ENCODE measurements around the gene MAX. TPM values are rescaled to one million over a fixed set of nuclear protein-coding genes. Genes with fewer than 3 reads are reported as not detected.

The MAX gene
- total and polyA plus RNA-seq, 9 donors = 26.2 to 43.7 (median 35.2) TPM

- Histone ChIP-seq H3K27me3 (ENCODE audit: control insufficient read depth, insufficient read depth, low read length) (no peaks in the 10 kb centered on the region), H3K36me3 (ENCODE audit: control insufficient read depth, insufficient read depth, low read length) (peaks cover 52% of the 10 kb centered on the region), H3K27ac (ENCODE audit: low read length) (no peak overlapping the region), H3K9me3 (replicated peaks; ENCODE audit: control insufficient read depth, low read depth, low read length) (no peaks in the 10 kb centered on the region), H3K4me1 (ENCODE audit: control insufficient read depth, insufficient read depth, low read length) (peaks cover 40% of the 10 kb centered on the region), H3K4me3 (ENCODE audit: low read length) (no peak overlapping the region)
- 44% methylated on average over 2 of the region's 3 CpGs for WGBS (ENCODE audit: insufficient coverage)
- DNase-seq = no peak
These were observed 27.7 kb downstream of the MAX start for GRCh38 chr14:65074449-65075150.

GRCh38 chr14:65073605-65074201 is 28.6 kb downstream of the MAX start:
- Histone ChIP-seq H3K4me1 (ENCODE audit: control insufficient read depth, insufficient read depth, low read length) (peaks cover 40% of the 10 kb centered on the region), H3K27ac (ENCODE audit: low read length) (no peak overlapping the region), H3K4me3 (ENCODE audit: low read length) (no peak overlapping the region), H3K9me3 (replicated peaks; ENCODE audit: control insufficient read depth, low read depth, low read length) (no peaks in the 10 kb centered on the region), H3K36me3 (ENCODE audit: control insufficient read depth, insufficient read depth, low read length) (peaks cover 49% of the 10 kb centered on the region), H3K27me3 (ENCODE audit: control insufficient read depth, insufficient read depth, low read length) (no peaks in the 10 kb centered on the region)
- 46% methylated on average over 4 of the region's 4 CpGs for WGBS (ENCODE audit: insufficient coverage)
- DNase-seq = no peak

GRCh38 chr14:65072937-65073336 is 29.4 kb downstream of the MAX start:
- Histone ChIP-seq H3K4me3 (ENCODE audit: low read length) (no peak overlapping the region), H3K27me3 (ENCODE audit: control insufficient read depth, insufficient read depth, low read length) (no peaks in the 10 kb centered on the region), H3K9me3 (replicated peaks; ENCODE audit: control insufficient read depth, low read depth, low read length) (no peaks in the 10 kb centered on the region), H3K36me3 (ENCODE audit: control insufficient read depth, insufficient read depth, low read length) (peaks cover 42% of the 10 kb centered on the region), H3K4me1 (ENCODE audit: control insufficient read depth, insufficient read depth, low read length) (peaks cover 40% of the 10 kb centered on the region), H3K27ac (ENCODE audit: low read length) (no peak overlapping the region)
- WGBS (ENCODE audit: insufficient coverage) = 86% methylated on average over 1 of the region's 1 CpG
- DNase-seq = no peak

GRCh38 chr14:65072256-65072655 is 30.1 kb downstream of the MAX start:
- H3K9me3 ChIP-seq (replicated peaks; ENCODE audit: control insufficient read depth, low read depth, low read length) = no peaks in the 10 kb centered on the region
- DNase-seq = no peak
- peaks cover 40% of the 10 kb centered on the region for H3K4me1 ChIP-seq (ENCODE audit: control insufficient read depth, insufficient read depth, low read length)
- 50% methylated on average over 1 of the region's 6 CpGs for WGBS (ENCODE audit: insufficient coverage)
- no peak overlapping the region for H3K27ac ChIP-seq (ENCODE audit: low read length)
- H3K4me3 ChIP-seq (ENCODE audit: low read length) = no peak overlapping the region
- peaks cover 35% of the 10 kb centered on the region for H3K36me3 ChIP-seq (ENCODE audit: control insufficient read depth, insufficient read depth, low read length)
- no peaks in the 10 kb centered on the region for H3K27me3 ChIP-seq (ENCODE audit: control insufficient read depth, insufficient read depth, low read length)

GRCh38 chr14:65071544-65071943 is 30.8 kb downstream of the MAX start:
- H3K27me3 ChIP-seq (ENCODE audit: control insufficient read depth, insufficient read depth, low read length) = no peaks in the 10 kb centered on the region
- peaks cover 40% of the 10 kb centered on the region for H3K4me1 ChIP-seq (ENCODE audit: control insufficient read depth, insufficient read depth, low read length)
- H3K4me3 ChIP-seq (ENCODE audit: low read length) = no peak overlapping the region
- DNase-seq = no peak
- no peak overlapping the region for H3K27ac ChIP-seq (ENCODE audit: low read length)
- H3K9me3 ChIP-seq (replicated peaks; ENCODE audit: control insufficient read depth, low read depth, low read length) = no peaks in the 10 kb centered on the region
- H3K36me3 ChIP-seq (ENCODE audit: control insufficient read depth, insufficient read depth, low read length) = peaks cover 28% of the 10 kb centered on the region
- WGBS (ENCODE audit: insufficient coverage) = 100% methylated on average over 1 of the region's 3 CpGs

GRCh38 chr14:65070471-65070976 is 31.8 kb downstream of the MAX start:
- DNase-seq = peak; percentile 49
- Histone ChIP-seq H3K27ac (ENCODE audit: low read length) (no peak overlapping the region), H3K36me3 (ENCODE audit: control insufficient read depth, insufficient read depth, low read length) (peaks cover 27% of the 10 kb centered on the region), H3K27me3 (ENCODE audit: control insufficient read depth, insufficient read depth, low read length) (no peaks in the 10 kb centered on the region), H3K9me3 (replicated peaks; ENCODE audit: control insufficient read depth, low read depth, low read length) (no peaks in the 10 kb centered on the region), H3K4me1 (ENCODE audit: control insufficient read depth, insufficient read depth, low read length) (peaks cover 40% of the 10 kb centered on the region), H3K4me3 (ENCODE audit: low read length) (no peak overlapping the region)
- 62% methylated on average over 11 of the region's 12 CpGs for WGBS (ENCODE audit: insufficient coverage)

- no peak overlapping the region for H3K4me3 ChIP-seq (ENCODE audit: low read length)
- H3K36me3 ChIP-seq (ENCODE audit: control insufficient read depth, insufficient read depth, low read length) = peaks cover 31% of the 10 kb centered on the region
- 97% methylated on average over 5 of the region's 5 CpGs for WGBS (ENCODE audit: insufficient coverage)
- no peaks in the 10 kb centered on the region for H3K9me3 ChIP-seq (replicated peaks; ENCODE audit: control insufficient read depth, low read depth, low read length)
- DNase-seq = no peak
- H3K27me3 ChIP-seq (ENCODE audit: control insufficient read depth, insufficient read depth, low read length) = no peaks in the 10 kb centered on the region
- peaks cover 40% of the 10 kb centered on the region for H3K4me1 ChIP-seq (ENCODE audit: control insufficient read depth, insufficient read depth, low read length)
- no peak overlapping the region for H3K27ac ChIP-seq (ENCODE audit: low read length)
These were observed 32.4 kb downstream of the MAX start for GRCh38 chr14:65069874-65070413.

GRCh38 chr14:65065719-65066118 is 36.6 kb downstream of the MAX start:
- peaks cover 15% of the 10 kb centered on the region for H3K4me1 ChIP-seq (ENCODE audit: control insufficient read depth, insufficient read depth, low read length)
- no peaks in the 10 kb centered on the region for H3K9me3 ChIP-seq (replicated peaks; ENCODE audit: control insufficient read depth, low read depth, low read length)
- H3K36me3 ChIP-seq (ENCODE audit: control insufficient read depth, insufficient read depth, low read length) = peaks cover 62% of the 10 kb centered on the region
- DNase-seq = no peak
- 100% methylated on average over 2 of the region's 7 CpGs for WGBS (ENCODE audit: insufficient coverage)
- H3K27me3 ChIP-seq (ENCODE audit: control insufficient read depth, insufficient read depth, low read length) = no peaks in the 10 kb centered on the region
- H3K27ac ChIP-seq (ENCODE audit: low read length) = no peak overlapping the region
- no peak overlapping the region for H3K4me3 ChIP-seq (ENCODE audit: low read length)

- Histone ChIP-seq H3K36me3 (ENCODE audit: control insufficient read depth, insufficient read depth, low read length) (peaks cover 53% of the 10 kb centered on the region), H3K27ac (ENCODE audit: low read length) (no peak overlapping the region), H3K4me1 (ENCODE audit: control insufficient read depth, insufficient read depth, low read length) (no peaks in the 10 kb centered on the region), H3K4me3 (ENCODE audit: low read length) (no peak overlapping the region), H3K27me3 (ENCODE audit: control insufficient read depth, insufficient read depth, low read length) (no peaks in the 10 kb centered on the region), H3K9me3 (replicated peaks; ENCODE audit: control insufficient read depth, low read depth, low read length) (no peaks in the 10 kb centered on the region)
- 88% methylated on average over 10 of the region's 16 CpGs for WGBS (ENCODE audit: insufficient coverage)
- DNase-seq = no peak
These were observed 39.9 kb downstream of the MAX start for GRCh38 chr14:65062096-65063075.

- Histone ChIP-seq H3K4me3 (ENCODE audit: low read length) (no peak overlapping the region), H3K36me3 (ENCODE audit: control insufficient read depth, insufficient read depth, low read length) (peaks cover 51% of the 10 kb centered on the region)
- DNase-seq = no peak
These were observed 44.6 kb downstream of the MAX start for GRCh38 chr14:65057695-65058094.

More at GRCh38 chr14:65057695-65058094, 44.6 kb downstream of the MAX start:
- H3K4me1 ChIP-seq (ENCODE audit: control insufficient read depth, insufficient read depth, low read length) = no peaks in the 10 kb centered on the region
- H3K9me3 ChIP-seq (replicated peaks; ENCODE audit: control insufficient read depth, low read depth, low read length) = no peaks in the 10 kb centered on the region
- H3K27ac ChIP-seq (ENCODE audit: low read length) = no peak overlapping the region
- H3K27me3 ChIP-seq (ENCODE audit: control insufficient read depth, insufficient read depth, low read length) = no peaks in the 10 kb centered on the region
